ENCODE data around the gene SCNM1. TPM values are rescaled to one million over a fixed set of nuclear protein-coding genes. Genes with fewer than 3 reads are reported as not detected.
"Not testable (repeated sequence)": the region's sequence is repeated elsewhere in the genome, so short reads cannot be mapped to it uniquely, and the experiment has no call there.

SCNM1 gene
- total RNA-seq, 1 donor from 2014 or later = 19.7 TPM

- DNase-seq (ENCODE audit: low read depth) = no peak
- FAIRE-seq = no peak
- peak; percentile 52 for TF ChIP-seq CTCF (IDR thresholded peaks at IDR 0.05; ENCODE audit: insufficient read depth, low read length, severe bottlenecking)
- Histone ChIP-seq H3K36me3 (ENCODE audit: control insufficient read depth, insufficient read depth, low read length) (peaks cover 15% of the 10 kb centered on the region), H3K4me3 (ENCODE audit: low read depth, low read length) (no peak within 1 kb of the TSS), H3K27me3 (ENCODE audit: control insufficient read depth, insufficient read depth, low read length) (no peaks in the 10 kb centered on the region)
Observed at GRCh38 chr1:151175863-151176262, 9.9 kb downstream of the SCNM1 start, which contains the start of gene TMOD4. Gene TMOD4, minus strand, starts transcription at chr1:151175981. Its CDS starts 1,106 bp downstream, at chr1:151174875.

GRCh38 chr1:151176514-151177045 lies 10.6 kb downstream of the SCNM1 start:
- Histone ChIP-seq H3K4me3 (ENCODE audit: low read depth, low read length) (no peak overlapping the region), H3K36me3 (ENCODE audit: control insufficient read depth, insufficient read depth, low read length) (peaks cover 15% of the 10 kb centered on the region), H3K27me3 (ENCODE audit: control insufficient read depth, insufficient read depth, low read length) (no peaks in the 10 kb centered on the region)
- DNase-seq (ENCODE audit: low read depth) (no peak), FAIRE-seq (no peak)
- no peak for TF ChIP-seq CTCF (IDR thresholded peaks at IDR 0.05; ENCODE audit: insufficient read depth, low read length, severe bottlenecking)

GRCh38 chr1:151184211-151184610 lies 18.3 kb downstream of the SCNM1 start:
- TF ChIP-seq CTCF (IDR thresholded peaks at IDR 0.05; ENCODE audit: insufficient read depth, low read length, severe bottlenecking) = no peak
- DNase-seq (ENCODE audit: low read depth) (no peak), FAIRE-seq (no peak)
- no peak overlapping the region for H3K4me3 ChIP-seq (ENCODE audit: low read depth, low read length)
- H3K36me3 ChIP-seq (ENCODE audit: control insufficient read depth, insufficient read depth, low read length) = peaks cover 13% of the 10 kb centered on the region
- no peaks in the 10 kb centered on the region for H3K27me3 ChIP-seq (ENCODE audit: control insufficient read depth, insufficient read depth, low read length)

GRCh38 chr1:151187205-151187604 lies 21.3 kb downstream of the SCNM1 start:
- DNase-seq (ENCODE audit: low read depth) (no peak), FAIRE-seq (no peak)
- H3K27me3 ChIP-seq (ENCODE audit: control insufficient read depth, insufficient read depth, low read length) = no peaks in the 10 kb centered on the region
- H3K36me3 ChIP-seq (ENCODE audit: control insufficient read depth, insufficient read depth, low read length) = peaks cover 13% of the 10 kb centered on the region
- no peak overlapping the region for H3K4me3 ChIP-seq (ENCODE audit: low read depth, low read length)
- TF ChIP-seq CTCF (IDR thresholded peaks at IDR 0.05; ENCODE audit: insufficient read depth, low read length, severe bottlenecking) = no peak

GRCh38 chr1:151188667-151189066 lies 22.7 kb downstream of the SCNM1 start:
- DNase-seq (ENCODE audit: low read depth); H3K27me3 ChIP-seq (ENCODE audit: control insufficient read depth, insufficient read depth, low read length); FAIRE-seq; H3K36me3 ChIP-seq (ENCODE audit: control insufficient read depth, insufficient read depth, low read length): not testable (repeated sequence)
- H3K4me3 ChIP-seq (ENCODE audit: low read depth, low read length) = peak overlapping the region; percentile 78

GRCh38 chr1:151189637-151190445 lies 23.9 kb downstream of the SCNM1 start, which contains the start of gene VPS72:
Gene VPS72, minus strand, starts transcription at chr1:151190197. Its CDS starts 76 bp downstream, at chr1:151190121.
- no peaks in the 10 kb centered on the region for H3K27me3 ChIP-seq (ENCODE audit: control insufficient read depth, insufficient read depth, low read length)
- no peak for TF ChIP-seq CTCF (IDR thresholded peaks at IDR 0.05; ENCODE audit: insufficient read depth, low read length, severe bottlenecking)
- H3K4me3 ChIP-seq (ENCODE audit: low read depth, low read length) = peak within 1 kb of the TSS; percentile 78
- peaks cover 5% of the 10 kb centered on the region for H3K36me3 ChIP-seq (ENCODE audit: control insufficient read depth, insufficient read depth, low read length)
- peak; percentile 81 for DNase-seq (ENCODE audit: low read depth)
- FAIRE-seq = no peak
